RWPE1 (cell line): ENCODE results near the gene NTPCR.

Experiments
- CTCF ChIA-PET: fragments of 350-600 bp; sonication (Branson Sonifier 250); formaldehyde crosslinking; extraction: SDS; loops from one replicate; lab custom pipeline; 2021; lab: Yijun Ruan, JAX
- POLR2A ChIA-PET: fragments of 400-600 bp; formaldehyde crosslinking; extraction: SDS; loops from one replicate; lab custom pipeline; 2020; ENCODE audit warnings: antibody characterized with exemption; ENCODE audit not compliant: low non-redundant PET; lab: Yijun Ruan, JAX
- DNase-seq: peaks from one replicate; pipeline ENCODE4 v3.0.0; 2012; ENCODE audit warnings: low spot score
- H3K27ac ChIP-seq: fragments of 450-650 bp; 2 replicates; pipeline ENCODE4 v1.5.1; 2017
- CTCF ChIP-seq: fragments of 450-650 bp; conservative IDR thresholded peaks from 2 replicates; pipeline ENCODE4 v1.5.1; 2017; ENCODE audit warnings: low read depth, mild to moderate bottlenecking

NTPCR gene

GRCh38 chr1:233032916-233033315 lies 82.5 kb downstream of the NTPCR start:
- TF ChIP-seq CTCF = no peak
- ChIA-PET CTCF (interaction anchor here (0.7 to 1.2 kb wide), 2 partner anchors 9 to 10 kb away, joined by 3 to 4 read pairs; no protein-coding TSS in a partner anchor), POLR2A (no interaction called here)
- no peak for DNase-seq
- H3K27ac ChIP-seq = no peak overlapping the region

- POLR2A ChIA-PET = no interaction called here
- CTCF ChIA-PET = interaction anchor here (1.2 kb wide), 1 partner anchor 10 kb away, joined by 4 read pairs; no protein-coding TSS in a partner anchor
- H3K27ac ChIP-seq = no peak overlapping the region
- TF ChIP-seq CTCF = no peak
- DNase-seq = no peak
These were observed 83.0 kb downstream of the NTPCR start for GRCh38 chr1:233033361-233033760.
